ENCODE measurements around the gene L3MBTL2.

GRCh38 chr22:41273128-41273527 lies 68.0 kb downstream of the L3MBTL2 start:
- no peak for TF ChIP-seq EZH2 (IDR thresholded peaks at IDR 0.05; ENCODE audit: borderline replicate concordance, low read depth, low read length, poor library complexity, severe bottlenecking)
- TF ChIP-seq, protein P1, sequence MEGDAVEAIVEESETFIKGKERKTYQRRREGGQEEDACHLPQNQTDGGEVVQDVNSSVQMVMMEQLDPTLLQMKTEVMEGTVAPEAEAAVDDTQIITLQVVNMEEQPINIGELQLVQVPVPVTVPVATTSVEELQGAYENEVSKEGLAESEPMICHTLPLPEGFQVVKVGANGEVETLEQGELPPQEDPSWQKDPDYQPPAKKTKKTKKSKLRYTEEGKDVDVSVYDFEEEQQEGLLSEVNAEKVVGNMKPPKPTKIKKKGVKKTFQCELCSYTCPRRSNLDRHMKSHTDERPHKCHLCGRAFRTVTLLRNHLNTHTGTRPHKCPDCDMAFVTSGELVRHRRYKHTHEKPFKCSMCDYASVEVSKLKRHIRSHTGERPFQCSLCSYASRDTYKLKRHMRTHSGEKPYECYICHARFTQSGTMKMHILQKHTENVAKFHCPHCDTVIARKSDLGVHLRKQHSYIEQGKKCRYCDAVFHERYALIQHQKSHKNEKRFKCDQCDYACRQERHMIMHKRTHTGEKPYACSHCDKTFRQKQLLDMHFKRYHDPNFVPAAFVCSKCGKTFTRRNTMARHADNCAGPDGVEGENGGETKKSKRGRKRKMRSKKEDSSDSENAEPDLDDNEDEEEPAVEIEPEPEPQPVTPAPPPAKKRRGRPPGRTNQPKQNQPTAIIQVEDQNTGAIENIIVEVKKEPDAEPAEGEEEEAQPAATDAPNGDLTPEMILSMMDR (conservative IDR thresholded peaks at IDR 0.05; ENCODE audit: low read depth, low read length), result no peak

All from A673 (cell line).